T1000 (cell line): ENCODE results near the gene GOLGA8N.
A peak's percentile ranks its signal among the peaks of the same experiment; 100 is the strongest.

Experiments
- DNase-seq: peaks from one replicate; lab custom pipeline; 2025; ENCODE audit warnings: mixed read lengths; lab: John Stamatoyannopoulos, UW

Gene GOLGA8N

GRCh38 chr15:32651229-32651837 lies 58.1 kb downstream of the GOLGA8N start:
- peak; percentile 34 for DNase-seq

- no peak for DNase-seq
Measured at GRCh38 chr15:32652178-32652577, 58.9 kb downstream of the GOLGA8N start.

- no peak for DNase-seq
Measured at GRCh38 chr15:32656091-32656490, 62.8 kb downstream of the GOLGA8N start.

GRCh38 chr15:32656496-32656895 lies 63.2 kb downstream of the GOLGA8N start:
- DNase-seq: no peak
